ENCODE results near the gene OR5K2. TPM values are rescaled to one million over a fixed set of nuclear protein-coding genes. Genes with fewer than 3 reads are reported as not detected.

The OR5K2 gene
- total RNA-seq, 6 experiments from 2014 or later = not detected

DNA sequence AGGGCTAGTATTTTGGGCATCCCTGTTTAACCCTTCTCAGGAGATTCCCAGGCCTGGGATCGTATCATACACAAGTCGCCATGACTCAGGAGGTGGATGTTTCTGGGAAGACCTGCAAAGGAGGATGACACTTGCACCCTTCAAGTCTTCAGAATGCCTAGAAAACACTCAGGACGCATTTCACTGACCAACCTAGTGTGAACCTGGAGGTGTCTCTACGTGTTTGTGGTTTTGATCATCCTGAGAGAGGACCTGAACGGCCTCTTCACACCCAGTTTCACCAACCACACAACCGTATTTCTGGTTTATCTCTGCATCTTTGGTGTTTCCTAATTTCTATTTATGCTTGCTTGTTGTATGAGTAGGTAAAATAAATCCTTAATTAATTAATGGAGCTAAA lies 28.0 kb downstream of the OR5K2 start:
- WGBS (ENCODE audit: insufficient coverage, low coverage, low lambda C conversion rate, missing lambda C conversion rate) = 75% methylated on average over 3 of the region's 6 CpGs
- Histone ChIP-seq H3K9me3 (no peaks in the 10 kb centered on the region), H3K27ac (no peak overlapping the region), H3K4me3 (no peak overlapping the region), H3K27me3 (no peaks in the 10 kb centered on the region), H3K36me3 (peaks cover 0 to 5% (median 0%) of the 10 kb centered on the region in 4 donors), H3K4me1 (peaks cover 0 to 8% (median 0%) of the 10 kb centered on the region in 4 donors)
- no peak for TF ChIP-seq POLR2A (IDR thresholded peaks at IDR 0.05)
- TF ChIP-seq, protein P1, sequence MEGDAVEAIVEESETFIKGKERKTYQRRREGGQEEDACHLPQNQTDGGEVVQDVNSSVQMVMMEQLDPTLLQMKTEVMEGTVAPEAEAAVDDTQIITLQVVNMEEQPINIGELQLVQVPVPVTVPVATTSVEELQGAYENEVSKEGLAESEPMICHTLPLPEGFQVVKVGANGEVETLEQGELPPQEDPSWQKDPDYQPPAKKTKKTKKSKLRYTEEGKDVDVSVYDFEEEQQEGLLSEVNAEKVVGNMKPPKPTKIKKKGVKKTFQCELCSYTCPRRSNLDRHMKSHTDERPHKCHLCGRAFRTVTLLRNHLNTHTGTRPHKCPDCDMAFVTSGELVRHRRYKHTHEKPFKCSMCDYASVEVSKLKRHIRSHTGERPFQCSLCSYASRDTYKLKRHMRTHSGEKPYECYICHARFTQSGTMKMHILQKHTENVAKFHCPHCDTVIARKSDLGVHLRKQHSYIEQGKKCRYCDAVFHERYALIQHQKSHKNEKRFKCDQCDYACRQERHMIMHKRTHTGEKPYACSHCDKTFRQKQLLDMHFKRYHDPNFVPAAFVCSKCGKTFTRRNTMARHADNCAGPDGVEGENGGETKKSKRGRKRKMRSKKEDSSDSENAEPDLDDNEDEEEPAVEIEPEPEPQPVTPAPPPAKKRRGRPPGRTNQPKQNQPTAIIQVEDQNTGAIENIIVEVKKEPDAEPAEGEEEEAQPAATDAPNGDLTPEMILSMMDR (IDR thresholded peaks at IDR 0.05) = no peak
- ATAC-seq = no peak
- no peak for DNase-seq
- intact Hi-C loops (cut with DNase I) = no loop called here

DNA sequence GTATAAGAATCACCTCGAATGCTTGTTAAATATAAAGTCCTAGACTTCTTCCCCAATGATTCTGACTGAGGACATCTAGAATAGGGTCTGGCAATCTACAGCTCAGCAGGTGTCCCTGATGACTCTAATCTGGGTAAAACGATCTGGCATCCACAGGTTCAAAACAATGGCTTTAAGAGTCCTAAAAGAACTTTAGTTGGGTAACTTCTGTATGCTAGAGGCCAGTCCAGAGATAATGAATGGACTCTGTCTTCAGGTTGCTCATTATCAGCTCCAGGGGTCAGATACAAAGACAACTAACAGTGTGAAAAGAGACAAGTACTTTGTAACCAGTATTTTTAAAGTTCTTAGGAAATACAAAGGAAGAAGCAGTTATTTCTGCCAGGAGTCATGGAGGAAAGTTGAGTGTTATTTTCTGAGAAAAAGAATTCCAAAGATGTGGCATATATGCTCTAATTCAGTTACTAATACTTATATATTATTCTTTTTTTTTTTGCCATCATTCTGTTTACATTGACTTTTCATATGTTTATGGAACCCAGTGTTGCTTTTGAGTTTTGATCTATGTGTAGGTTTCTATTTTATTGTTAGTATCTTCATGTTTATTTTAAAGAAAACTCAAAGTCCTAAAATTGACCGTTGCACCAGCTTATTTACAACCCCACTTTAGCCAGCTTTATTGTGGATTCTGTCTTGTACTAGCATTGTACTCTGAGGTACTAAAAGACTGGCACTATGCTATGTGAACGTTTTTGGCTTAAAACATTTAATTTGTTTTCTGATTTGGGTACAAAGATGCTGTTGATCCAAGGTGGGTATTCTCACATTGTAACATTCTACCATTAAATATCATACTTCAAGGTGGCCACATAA lies 31.2 kb downstream of the OR5K2 start:
- Histone ChIP-seq H3K27ac (no peak overlapping the region), H3K4me1 (no peaks in the 10 kb centered on the region), H3K9me3 (no peaks in the 10 kb centered on the region), H3K4me3 (no peak overlapping the region), H3K27me3 (no peaks in the 10 kb centered on the region), H3K36me3 (no peaks in the 10 kb centered on the region)
- ATAC-seq (peak; percentile 54 to 73 (median 58)), DNase-seq (no peak)
- intact Hi-C loops (cut with DNase I) = no loop called here
- WGBS (ENCODE audit: insufficient coverage, low coverage, low lambda C conversion rate, missing lambda C conversion rate) = 28% methylated on average over 4 of the region's 4 CpGs
- TF ChIP-seq POLR2A (IDR thresholded peaks at IDR 0.05) = no peak
- TF ChIP-seq, protein P1 (IDR thresholded peaks at IDR 0.05) = no peak

DNA sequence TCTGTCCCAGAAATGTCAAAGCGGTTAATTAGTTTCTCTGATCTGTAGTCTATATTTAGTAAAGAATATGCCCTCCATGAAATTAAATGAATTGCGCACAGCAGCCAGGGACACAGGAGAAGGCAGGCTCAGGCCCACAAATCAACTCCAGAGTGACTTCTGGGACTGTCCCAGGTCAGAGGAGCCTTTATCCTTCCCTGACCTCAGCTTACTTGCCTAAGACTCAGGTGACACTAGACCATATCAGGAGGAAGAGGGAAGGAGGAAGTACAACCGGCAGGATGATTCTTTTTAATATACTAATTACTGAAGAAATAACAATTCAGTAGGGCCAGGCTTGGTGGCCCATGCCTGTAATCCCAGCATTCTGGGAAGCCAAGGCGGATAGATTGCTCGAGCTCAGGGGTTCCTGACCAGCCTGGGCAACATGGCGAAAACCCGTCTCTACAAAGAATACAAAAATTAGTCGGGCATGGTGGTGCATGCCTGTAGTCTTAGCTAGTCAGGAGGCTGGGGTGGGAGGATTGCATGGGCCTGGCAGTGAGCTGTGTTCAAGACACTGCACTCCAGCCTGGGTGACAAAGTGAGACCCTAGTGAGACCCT lies 32.5 kb downstream of the OR5K2 start:
- Histone ChIP-seq H3K27me3 (no peaks in the 10 kb centered on the region), H3K4me3 (no peak overlapping the region), H3K36me3 (no peaks in the 10 kb centered on the region), H3K27ac (no peak overlapping the region), H3K9me3 (no peaks in the 10 kb centered on the region), H3K4me1 (no peaks in the 10 kb centered on the region)
- ATAC-seq (no peak), DNase-seq (no peak)
- WGBS (ENCODE audit: insufficient coverage, low coverage, low lambda C conversion rate, missing lambda C conversion rate) = 86% methylated on average over 4 of the region's 8 CpGs
- intact Hi-C loops (cut with DNase I) = no loop called here
- TF ChIP-seq, protein P1 (IDR thresholded peaks at IDR 0.05) = no peak
- no peak for TF ChIP-seq POLR2A (IDR thresholded peaks at IDR 0.05)

DNA sequence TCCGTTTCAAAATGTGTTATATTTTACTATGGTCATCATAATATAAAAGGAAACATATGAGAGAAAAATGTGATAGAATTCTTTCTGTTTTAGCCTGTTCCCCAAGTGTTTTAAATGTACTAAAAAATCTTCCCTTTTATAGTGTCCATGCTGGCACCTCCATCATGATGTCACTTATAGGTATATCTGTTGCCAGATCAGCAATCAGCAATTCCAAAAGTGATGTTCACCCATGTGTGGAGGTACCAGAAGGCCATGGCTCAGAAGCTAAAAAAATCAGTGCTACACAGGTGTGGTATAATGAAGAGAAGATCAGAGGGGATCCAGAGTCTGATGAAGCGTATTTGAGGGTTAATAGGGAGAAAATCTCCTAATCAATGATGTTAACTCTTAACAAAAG lies 33.2 kb downstream of the OR5K2 start:
- DNase-seq (no peak), ATAC-seq (no peak)
- no peaks in the 10 kb centered on the region for H3K4me1 ChIP-seq
- no peaks in the 10 kb centered on the region for H3K36me3 ChIP-seq
- no peaks in the 10 kb centered on the region for H3K27me3 ChIP-seq
- WGBS (ENCODE audit: insufficient coverage, low coverage, low lambda C conversion rate, missing lambda C conversion rate) = 84% methylated on average over 2 of the region's 2 CpGs
- TF ChIP-seq, protein P1 (IDR thresholded peaks at IDR 0.05) = no peak
- TF ChIP-seq POLR2A (IDR thresholded peaks at IDR 0.05) = no peak
- no peak overlapping the region for H3K27ac ChIP-seq
- H3K4me3 ChIP-seq = no peak overlapping the region
- H3K9me3 ChIP-seq = no peaks in the 10 kb centered on the region
- intact Hi-C loops (cut with DNase I) = no loop called here

Data from right lobe of liver (tissue), 6 donors.